ENCODE results near the gene DHX35.
"Not testable (repeated sequence)": the region's sequence is repeated elsewhere in the genome, so short reads cannot be mapped to it uniquely, and the experiment has no call there.

The DHX35 gene

GRCh38 chr20:38982291-38982690 is 20.1 kb downstream of the DHX35 start:
- no peak for DNase-seq

GRCh38 chr20:38985060-38985459 is 22.9 kb downstream of the DHX35 start:
- no peak for DNase-seq

GRCh38 chr20:38985603-38986170 is 23.5 kb downstream of the DHX35 start:
- DNase-seq, result no peak

- DNase-seq, result no peak
Measured at GRCh38 chr20:38986663-38987062, 24.5 kb downstream of the DHX35 start.

GRCh38 chr20:38987777-38988176 is 25.6 kb downstream of the DHX35 start:
- DNase-seq, result no peak

GRCh38 chr20:38990728-38991127 is 28.6 kb downstream of the DHX35 start:
- DNase-seq, result no peak

GRCh38 chr20:38991814-38992704 is 29.9 kb downstream of the DHX35 start:
- no peak for DNase-seq

- DNase-seq, result no peak
Measured at GRCh38 chr20:38995536-38996044, 33.4 kb downstream of the DHX35 start.

GRCh38 chr20:38996866-38997265 is 34.7 kb downstream of the DHX35 start:
- not testable (repeated sequence) for DNase-seq

GRCh38 chr20:38997622-38998021 is 35.5 kb downstream of the DHX35 start:
- no peak for DNase-seq

GRCh38 chr20:38999217-38999616 is 37.1 kb downstream of the DHX35 start:
- no peak for DNase-seq

GRCh38 chr20:38999965-39000910 is 38.1 kb downstream of the DHX35 start:
- DNase-seq, result no peak

GRCh38 chr20:39004508-39004907 is 42.4 kb downstream of the DHX35 start:
- peak; percentile 73 for DNase-seq

GRCh38 chr20:39009348-39009747 is 47.2 kb downstream of the DHX35 start:
- DNase-seq, result no peak

- DNase-seq, result peak; percentile 6
Measured at GRCh38 chr20:39010496-39010895, 48.4 kb downstream of the DHX35 start.

- DNase-seq, result no peak
Measured at GRCh38 chr20:39013662-39014109, 51.5 kb downstream of the DHX35 start.

- no peak for DNase-seq
Measured at GRCh38 chr20:39016041-39016440, 53.9 kb downstream of the DHX35 start.

GRCh38 chr20:39016506-39016905 is 54.4 kb downstream of the DHX35 start:
- DNase-seq, result no peak

- no peak for DNase-seq
Measured at GRCh38 chr20:39019027-39019426, 56.9 kb downstream of the DHX35 start.

GRCh38 chr20:39019805-39020325 is 57.7 kb downstream of the DHX35 start:
- DNase-seq, result no peak

GRCh38 chr20:39021748-39022147 is 59.6 kb downstream of the DHX35 start:
- no peak for DNase-seq

- DNase-seq, result no peak
Measured at GRCh38 chr20:39025883-39026282, 63.7 kb downstream of the DHX35 start.

- DNase-seq, result no peak
Measured at GRCh38 chr20:39029364-39029763, 67.2 kb downstream of the DHX35 start.

Data from NCI-H2171 treated with DMSO at 0.1 percent for 48 hours (cell line).